Nephron progenitor cell (in vitro differentiated cells): ENCODE data around the gene TIAM1.
A peak's percentile ranks its signal among the peaks of the same experiment; 100 is the strongest.

ENCODE experiments used
- DNase-seq: peaks from one replicate; pipeline ENCODE4 v3.0.0; 2021
- H3K27ac Mint-ChIP-seq: 2 replicates; pipeline ENCODE4 v1.8.0; 2021; ENCODE audit warnings: mild to moderate bottlenecking, moderate library complexity, mixed read lengths
- H3K27me3 Mint-ChIP-seq: 2 replicates; pipeline ENCODE4 v1.8.0; 2021; ENCODE audit warnings: mild to moderate bottlenecking, low read depth, mixed read lengths; ENCODE audit not compliant: poor library complexity
- H3K36me3 Mint-ChIP-seq: 2 replicates; pipeline ENCODE4 v1.8.0; 2021; ENCODE audit warnings: low read depth, mixed read lengths
- H3K4me1 Mint-ChIP-seq: 2 replicates; pipeline ENCODE4 v1.8.0; 2021; ENCODE audit warnings: mixed read lengths
- H3K4me3 Mint-ChIP-seq: 2 replicates; pipeline ENCODE4 v1.8.0; 2021; ENCODE audit warnings: mild to moderate bottlenecking, moderate library complexity, mixed read lengths
- H3K9me3 Mint-ChIP-seq: 2 replicates; pipeline ENCODE4 v1.8.0; 2021; ENCODE audit warnings: mild to moderate bottlenecking, moderate library complexity, mixed read lengths
- CTCF ChIP-seq: fragments of 200-600 bp; sonication (generic); IDR thresholded peaks from 2 replicates; pipeline ENCODE4 v1.5.0; 2021; ENCODE audit warnings: antibody characterized with exemption

The TIAM1 gene

DNA sequence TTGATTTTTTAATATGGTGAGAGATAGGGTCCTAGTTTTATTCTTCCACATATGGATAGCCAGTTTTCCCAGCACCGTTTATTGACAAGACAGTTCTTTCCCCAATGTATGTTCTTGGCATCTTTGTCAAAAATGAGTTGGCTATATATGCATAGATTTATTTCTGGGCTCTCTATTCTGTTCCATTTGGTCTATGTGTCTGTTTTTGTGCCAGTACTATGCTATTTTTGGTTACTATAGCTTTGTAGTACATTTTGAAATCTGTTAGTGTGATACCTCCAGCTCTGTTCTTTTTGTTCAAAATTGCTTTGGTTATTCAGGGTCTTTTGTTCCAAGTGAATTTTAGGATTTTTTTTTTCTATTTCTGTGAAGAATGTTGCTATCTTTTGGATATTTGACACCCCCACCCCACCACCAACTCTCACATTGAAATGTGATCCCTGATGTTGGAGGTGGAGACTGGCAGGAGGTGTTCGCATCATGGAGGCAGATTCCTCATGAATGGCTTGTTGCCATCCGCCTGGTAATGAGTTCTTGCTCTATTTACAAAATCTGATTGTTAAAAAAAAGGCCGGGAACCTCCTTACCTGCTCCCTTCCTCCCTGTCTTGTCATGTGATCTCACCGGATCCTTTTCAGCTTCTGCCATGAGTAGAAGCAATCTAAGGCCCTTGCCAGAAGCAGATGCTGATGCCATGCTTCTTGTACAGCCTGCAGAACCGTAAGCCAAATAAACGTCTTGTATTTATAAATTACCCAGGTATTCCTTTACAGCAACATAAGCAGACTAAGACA is 251.0 kb downstream of the TIAM1 start:
- peaks cover 24% of the 10 kb centered on the region for H3K36me3 Mint-ChIP-seq
- peaks cover 6% of the 10 kb centered on the region for H3K27me3 Mint-ChIP-seq
- peaks cover 10% of the 10 kb centered on the region for H3K4me1 Mint-ChIP-seq
- H3K9me3 Mint-ChIP-seq: peaks cover 39% of the 10 kb centered on the region
- no peak for DNase-seq
- no peak overlapping the region for H3K27ac Mint-ChIP-seq
- TF ChIP-seq CTCF: no peak
- no peak overlapping the region for H3K4me3 Mint-ChIP-seq

- DNase-seq: no peak
- Mint-ChIP-seq H3K27ac (no peak overlapping the region), H3K4me1 (peaks cover 20% of the 10 kb centered on the region), H3K4me3 (no peak overlapping the region), H3K27me3 (peaks cover 3% of the 10 kb centered on the region), H3K36me3 (peaks cover 24% of the 10 kb centered on the region), H3K9me3 (peaks cover 41% of the 10 kb centered on the region)
- no peak for TF ChIP-seq CTCF
Measured at GRCh38 chr21:31090376-31090775, 253.7 kb downstream of the TIAM1 start.

DNA sequence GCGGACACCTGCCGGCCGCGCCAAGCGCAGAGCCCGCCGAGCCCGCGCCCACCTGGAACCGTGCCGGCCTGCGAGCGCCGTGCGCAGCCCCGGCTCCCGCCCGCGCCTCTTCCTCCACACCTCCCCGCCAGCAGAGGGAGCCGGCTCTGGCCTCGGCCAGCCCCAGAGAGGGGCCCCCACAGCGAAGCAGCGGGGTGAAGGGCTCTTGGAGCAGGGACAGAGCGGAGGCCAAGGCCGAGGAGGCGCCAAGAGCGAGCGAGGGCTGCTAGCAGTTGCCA is 255.6 kb downstream of the TIAM1 start:
- DNase-seq: no peak
- H3K4me1 Mint-ChIP-seq: peaks cover 25% of the 10 kb centered on the region
- H3K27ac Mint-ChIP-seq: no peak overlapping the region
- H3K9me3 Mint-ChIP-seq: peaks cover 24% of the 10 kb centered on the region
- peaks cover 3% of the 10 kb centered on the region for H3K27me3 Mint-ChIP-seq
- no peak overlapping the region for H3K4me3 Mint-ChIP-seq
- H3K36me3 Mint-ChIP-seq: peaks cover 11% of the 10 kb centered on the region
- no peak for TF ChIP-seq CTCF

DNA sequence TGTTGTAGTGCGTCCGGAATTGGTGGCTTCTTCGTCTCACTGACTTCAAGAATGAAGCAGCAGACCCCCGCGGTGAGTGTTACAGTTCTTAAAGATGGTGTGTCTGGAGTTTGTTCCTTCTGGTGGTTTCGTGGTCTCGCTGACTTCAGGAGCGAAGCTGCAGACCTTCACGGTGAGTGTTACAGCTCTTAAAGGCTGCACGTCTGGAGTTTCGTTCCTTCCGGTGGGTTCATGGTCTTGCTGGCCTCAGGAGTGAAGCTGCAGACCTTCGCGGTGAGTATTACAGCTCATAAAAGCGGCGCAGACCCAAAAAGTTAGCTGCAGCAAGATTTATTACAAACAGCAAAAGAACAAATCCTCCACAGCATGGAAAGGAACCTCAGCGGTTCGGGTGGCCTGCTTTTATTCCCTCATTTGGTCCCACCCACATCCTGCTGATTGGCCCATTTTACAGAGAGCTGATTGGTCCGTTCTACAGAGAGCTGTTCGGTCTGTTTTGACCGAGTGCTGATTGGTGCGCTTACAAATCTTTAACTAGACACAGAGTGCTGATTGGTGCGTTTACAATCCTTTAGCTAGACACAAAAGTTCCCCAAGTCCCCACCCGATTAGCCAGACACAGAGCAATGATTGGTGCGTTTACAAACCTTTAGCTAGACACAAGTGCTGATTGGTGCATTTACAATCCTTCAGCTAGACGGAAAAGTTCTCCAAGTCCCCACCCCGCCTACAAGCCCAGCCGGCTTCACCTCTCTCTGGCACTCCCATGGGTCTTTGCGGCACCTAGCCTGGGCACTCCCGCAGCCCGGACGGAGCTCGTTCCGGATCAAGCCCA is 256.2 kb downstream of the TIAM1 start:
- no peak overlapping the region for H3K27ac Mint-ChIP-seq
- no peak for DNase-seq
- peaks cover 18% of the 10 kb centered on the region for H3K9me3 Mint-ChIP-seq
- TF ChIP-seq CTCF: no peak
- H3K4me3 Mint-ChIP-seq: peak overlapping the region; percentile 27
- peaks cover 13% of the 10 kb centered on the region for H3K36me3 Mint-ChIP-seq
- peaks cover 20% of the 10 kb centered on the region for H3K4me1 Mint-ChIP-seq
- H3K27me3 Mint-ChIP-seq: no peaks in the 10 kb centered on the region

DNA sequence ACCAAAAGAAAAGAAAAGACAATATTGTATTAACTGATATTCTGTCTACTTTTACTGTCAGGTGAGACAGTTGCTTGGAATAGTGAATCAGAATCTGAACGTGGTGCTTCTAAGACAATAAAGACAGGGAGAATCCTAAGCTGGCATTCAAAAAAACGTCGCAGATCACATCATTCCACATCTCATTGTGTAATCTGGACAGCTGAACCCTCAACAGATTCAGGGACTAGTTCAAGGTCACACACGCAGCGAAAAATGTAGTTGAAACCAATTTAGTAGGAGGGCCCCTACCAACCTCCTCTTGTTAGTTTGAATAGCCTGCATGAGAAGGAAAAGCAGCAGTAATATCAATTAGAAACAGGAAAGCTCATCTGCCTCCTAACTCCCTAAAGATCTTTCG is 259.4 kb downstream of the TIAM1 start:
- H3K9me3 Mint-ChIP-seq: peaks cover 16% of the 10 kb centered on the region

More for the DNA sequence above, 259.4 kb downstream of the TIAM1 start:
- DNase-seq: no peak
- H3K36me3 Mint-ChIP-seq: peaks cover 43% of the 10 kb centered on the region
- peaks cover 20% of the 10 kb centered on the region for H3K4me1 Mint-ChIP-seq
- H3K27me3 Mint-ChIP-seq: no peaks in the 10 kb centered on the region
- no peak overlapping the region for H3K27ac Mint-ChIP-seq
- H3K4me3 Mint-ChIP-seq: no peak overlapping the region
- no peak for TF ChIP-seq CTCF
